T-helper 1 cell treated with Interleukin-12 subunit alpha and Interleukin-12 subunit beta and Interleukin-4 antibody, amounts not matched to agents 30 ng/mL and 1 ng/mL, for 36 hours (primary cell): ENCODE measurements around the gene OSM. TPM values are rescaled to one million over a fixed set of nuclear protein-coding genes. Genes with fewer than 3 reads are reported as not detected.

ENCODE experiments used
- intact Hi-C: fragments of 100-400 bp; cut with micrococcal nuclease; formaldehyde crosslinking; loops from one replicate; pipeline ENCODE4 v1.15.1; 2024
- total RNA-seq: library from RNA; stranded (reverse); gene quantifications from 2 replicates; pipeline ENCODE4 v1.2.3, GENCODE V29; 2022

The OSM gene
- total RNA-seq, 1 donor from 2014 or later: 193 TPM

- intact Hi-C loops: loop anchor here (1.0 to 5.0 kb wide), 7 partner anchors 20 to 794 kb away; partner anchors contain the start of genes LIF, NF2, RNF215 and SF3A1
Measured at GRCh38 chr22:30265823-30266444, 717 bp downstream of the OSM start.

DNA sequence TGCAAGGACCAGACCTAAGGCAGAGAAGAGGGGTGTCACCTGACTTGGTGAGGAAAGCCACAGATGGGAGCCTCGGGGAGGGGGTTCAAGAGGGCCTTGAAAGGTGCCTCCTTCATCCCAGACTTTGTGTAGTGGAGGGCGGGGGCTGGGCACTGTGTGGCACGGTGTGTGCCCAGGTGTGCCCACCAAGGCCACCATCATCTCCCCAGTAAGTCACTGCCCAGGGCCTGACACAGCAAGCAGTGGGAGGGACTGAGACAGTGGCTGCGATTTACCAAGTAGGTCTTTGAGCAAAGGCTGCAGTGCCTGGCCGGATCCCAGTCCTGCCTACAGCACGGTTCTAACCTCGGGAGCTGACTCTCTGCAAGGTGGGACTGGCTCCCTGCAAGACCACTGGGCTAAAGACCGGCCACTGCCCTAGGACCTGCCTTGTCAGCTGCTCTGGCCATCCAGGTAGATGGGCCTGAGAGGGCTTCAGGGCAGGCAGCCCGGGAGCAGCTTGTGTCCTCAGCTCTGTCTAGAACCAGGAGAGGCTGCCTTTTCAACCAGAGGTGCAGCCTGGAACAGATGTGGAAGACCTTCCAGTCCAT lies 1.4 kb downstream of the OSM start:
- intact Hi-C loops: loop anchor here (5.0 kb wide), 3 partner anchors 498 to 793 kb away; partner anchors contain the start of genes NF2, UQCR10 and ZMAT5

- intact Hi-C loops: loop anchor here (1.0 kb wide), 1 partner anchor 23 kb away; no protein-coding TSS in a partner anchor
Measured at GRCh38 chr22:30263883-30264282, 2.8 kb downstream of the OSM start.

DNA sequence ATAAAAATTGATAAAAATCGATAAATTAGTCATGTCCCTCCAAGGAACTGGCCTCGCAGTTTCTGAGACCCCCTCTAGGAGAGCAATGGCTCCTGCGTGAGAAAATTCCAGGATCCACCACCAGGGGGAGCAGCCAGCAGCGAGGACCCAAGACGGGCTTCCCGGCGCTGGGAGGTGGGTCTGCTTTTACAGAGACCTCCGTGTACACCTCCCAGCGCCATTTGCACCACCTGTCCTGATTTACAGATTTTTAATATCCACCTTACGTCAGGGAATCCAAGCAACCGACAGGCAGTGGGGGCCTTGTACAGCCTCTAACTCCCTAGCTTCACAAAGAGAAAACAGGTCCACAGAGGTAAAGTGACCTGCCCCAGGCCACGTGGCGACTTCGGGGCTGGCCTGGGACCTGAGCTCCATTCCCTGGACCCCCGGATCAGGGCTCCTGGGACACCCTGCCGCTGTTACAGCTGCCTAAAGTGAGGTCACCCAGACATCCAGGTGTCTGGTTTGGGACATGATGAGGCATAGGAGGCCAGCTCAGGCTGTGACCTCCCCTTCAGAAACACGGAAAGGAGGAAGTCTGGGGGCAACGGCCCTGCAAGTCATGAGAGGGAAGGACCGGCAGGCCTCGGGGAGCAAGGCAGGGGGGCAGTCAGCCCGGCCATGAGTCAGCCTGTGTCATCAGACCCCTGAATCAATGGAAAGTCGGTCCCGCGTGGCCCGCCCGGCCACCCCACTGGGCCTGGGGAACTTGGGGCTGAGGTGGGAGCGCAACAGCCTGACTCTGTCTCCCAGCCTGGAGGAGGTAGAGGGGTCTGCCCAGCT lies 3.5 kb downstream of the OSM start:
- intact Hi-C loops: loop anchor here (1.0 kb wide), 1 partner anchor 24 kb away; no protein-coding TSS in a partner anchor

- intact Hi-C loops: no loop called here
Measured at GRCh38 chr22:30262112-30262511, 4.5 kb downstream of the OSM start.

- intact Hi-C loops: no loop called here
Measured at GRCh38 chr22:30261134-30261533, 5.5 kb downstream of the OSM start.

- intact Hi-C loops: no loop called here
Measured at GRCh38 chr22:30260682-30261081, 6.0 kb downstream of the OSM start.

DNA sequence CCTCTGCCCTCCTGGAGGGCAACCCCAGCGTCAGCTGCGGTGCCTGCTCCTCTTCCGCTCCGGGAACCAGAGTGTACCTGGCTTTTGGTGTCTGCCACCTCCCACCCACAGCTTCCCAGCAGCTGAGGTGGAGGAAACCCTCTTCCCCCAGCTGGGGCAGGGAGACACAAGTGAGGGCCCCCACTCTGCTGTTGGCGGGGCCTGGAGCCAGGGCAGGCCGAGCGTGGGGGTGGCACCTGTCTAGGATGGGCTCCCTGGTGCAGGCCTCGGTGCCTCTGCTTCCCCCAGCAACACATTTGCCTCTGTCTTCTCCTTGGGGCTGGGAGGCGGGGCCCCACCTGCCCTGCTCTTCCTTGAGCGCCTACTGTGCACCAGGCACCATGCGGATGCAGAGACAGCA lies 6.4 kb downstream of the OSM start:
- intact Hi-C loops: no loop called here

GRCh38 chr22:30254314-30254713 lies 12.3 kb downstream of the OSM start:
- intact Hi-C loops: no loop called here

GRCh38 chr22:30253205-30253852 lies 13.3 kb downstream of the OSM start:
- intact Hi-C loops: no loop called here

DNA sequence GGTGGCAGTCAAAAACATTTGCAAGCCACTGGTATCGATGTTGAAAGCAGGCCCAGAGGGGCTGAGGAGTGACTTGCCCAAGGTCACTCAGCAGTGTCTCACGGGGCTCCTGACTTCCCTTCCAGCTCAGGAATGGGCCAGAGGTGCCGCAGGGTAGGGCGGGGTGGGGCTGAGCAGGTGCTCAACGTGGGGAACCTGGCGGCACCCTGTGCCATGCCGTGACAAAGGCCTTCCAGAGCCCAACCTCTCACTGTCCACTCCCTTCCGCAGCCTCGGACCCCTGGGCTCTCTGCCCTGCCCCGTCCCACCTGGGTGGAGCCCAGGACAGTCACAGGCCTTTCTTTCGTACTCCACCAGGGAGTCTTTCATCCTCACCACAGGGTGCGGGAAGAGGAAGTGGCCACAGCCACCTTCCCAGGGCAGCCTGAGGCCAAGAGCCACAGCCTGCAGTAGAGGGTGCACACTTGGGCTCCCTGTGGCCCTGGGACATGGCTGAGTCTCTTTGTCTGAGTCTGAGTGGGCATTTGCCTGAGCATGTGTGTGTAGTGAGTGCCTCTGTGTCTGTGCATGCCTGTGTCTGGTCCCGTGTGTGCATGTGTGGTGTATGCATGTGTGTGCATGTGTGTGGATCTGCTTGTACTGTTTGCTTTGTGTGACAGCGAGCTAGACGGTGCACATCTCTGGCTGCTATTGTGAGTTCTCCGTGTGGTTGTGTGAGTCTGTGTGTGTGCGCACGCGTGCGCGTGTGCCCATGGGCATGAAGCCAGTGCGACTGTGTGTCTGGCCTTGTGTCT lies 14.0 kb downstream of the OSM start:
- intact Hi-C loops: no loop called here

GRCh38 chr22:30251711-30252110 lies 14.9 kb downstream of the OSM start:
- intact Hi-C loops: no loop called here

DNA sequence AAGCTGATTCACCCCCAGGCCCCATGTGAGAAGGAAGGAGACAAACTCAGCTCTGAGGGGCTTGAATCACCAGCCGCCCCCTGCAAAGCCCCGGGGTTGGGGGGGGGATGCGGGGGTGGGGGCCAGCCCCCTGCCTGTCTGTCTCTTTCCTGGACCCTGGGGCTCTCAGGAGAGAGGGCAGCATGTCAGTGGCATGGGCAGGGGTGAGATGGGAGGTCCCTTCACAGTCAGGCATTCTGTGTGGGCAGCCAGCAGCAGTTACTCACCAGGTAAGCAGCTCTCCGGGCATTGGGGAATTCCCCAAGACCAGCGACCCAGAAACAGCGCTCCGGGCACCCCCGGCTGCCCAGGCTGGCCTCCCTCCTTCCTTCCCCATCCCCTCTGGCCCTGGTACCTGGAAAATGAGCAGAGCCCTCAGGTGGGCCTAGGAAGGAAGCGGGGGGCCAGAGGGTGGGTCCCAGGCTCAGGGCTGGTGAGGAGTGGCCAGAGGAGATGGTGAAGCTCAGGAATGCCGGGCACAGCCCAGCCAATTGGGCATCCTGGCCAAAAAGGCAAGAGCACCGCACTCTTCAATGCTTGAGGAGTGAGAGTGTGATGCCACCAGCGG lies 15.9 kb downstream of the OSM start:
- intact Hi-C loops: no loop called here

DNA sequence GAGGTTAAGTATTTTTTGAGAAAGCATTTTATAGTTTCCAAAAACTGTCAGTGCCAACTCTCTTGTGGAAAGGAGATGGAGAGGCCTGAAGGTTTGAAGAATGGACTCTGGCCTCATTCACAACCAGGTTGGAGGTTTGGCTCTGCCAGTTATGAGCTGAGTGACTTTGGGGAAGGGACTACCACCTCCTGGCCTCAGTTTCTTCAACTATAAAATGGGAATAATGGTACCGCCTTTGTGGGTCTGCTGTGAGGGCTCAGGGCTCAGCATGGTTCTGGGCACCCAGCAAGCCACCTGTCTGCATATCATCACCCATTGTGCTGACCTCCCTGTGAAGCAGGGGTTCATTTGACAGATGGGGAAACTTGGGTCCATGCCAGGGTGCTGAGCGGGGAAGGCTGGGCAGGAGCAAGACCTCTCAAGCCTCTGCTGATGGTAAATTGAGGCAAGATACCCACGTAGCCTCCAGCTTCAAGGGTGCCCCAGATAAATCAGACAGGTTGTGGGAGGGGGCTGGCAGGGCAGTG lies 16.5 kb downstream of the OSM start:
- intact Hi-C loops: no loop called here

GRCh38 chr22:30249049-30250038 lies 17.3 kb downstream of the OSM start:
- intact Hi-C loops: loop anchor here (5.0 kb wide), 2 partner anchors 38 to 82 kb away; partner anchors contain the start of gene CASTOR1

GRCh38 chr22:30248484-30248883 lies 18.2 kb downstream of the OSM start:
- intact Hi-C loops: loop anchor here (5.0 kb wide), 2 partner anchors 39 to 81 kb away; partner anchors contain the start of gene CASTOR1

DNA sequence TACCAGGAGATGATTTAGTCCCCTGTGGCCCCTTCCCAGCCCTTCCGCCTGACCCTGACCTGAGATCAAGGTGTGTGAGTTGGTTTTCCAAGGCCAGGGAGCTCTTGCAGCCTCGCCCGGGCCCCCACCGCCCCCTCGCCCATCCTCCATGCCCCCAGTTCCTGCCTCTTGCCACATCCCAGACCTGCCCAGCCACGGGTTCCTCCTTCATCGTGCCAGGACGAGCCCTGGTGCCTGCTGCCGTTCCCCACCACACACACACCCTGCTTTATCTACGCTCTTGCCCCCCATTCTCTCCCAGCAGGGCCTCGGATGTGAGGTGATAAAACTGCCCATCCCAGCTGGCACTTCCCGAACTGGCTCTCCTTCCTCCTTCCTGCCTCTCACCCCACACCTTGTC lies 18.7 kb downstream of the OSM start:
- intact Hi-C loops: loop anchor here (2.0 to 5.0 kb wide), 3 partner anchors 39 to 81 kb away; partner anchors contain the start of gene CASTOR1

- intact Hi-C loops: loop anchor here (2.0 to 5.0 kb wide), 3 partner anchors 40 to 80 kb away; partner anchors contain the start of gene CASTOR1
Measured at GRCh38 chr22:30247561-30247960, 19.1 kb downstream of the OSM start.
